SU-DHL-6 (cell line): ENCODE data around the gene PEX19.
A peak's percentile ranks its signal among the peaks of the same experiment; 100 is the strongest.

ENCODE experiments used
- H2AFZ ChIP-seq: fragments of 200-600 bp; sonication (generic); 2 replicates; pipeline ENCODE4 v1.6.1; 2014; ENCODE audit warnings: low read depth, mild to moderate bottlenecking, moderate library complexity, mixed read lengths, antibody characterized with exemption, low read length; ENCODE audit not compliant: severe bottlenecking
- H3F3A ChIP-seq: fragments of 200-600 bp; shearing (Covaris generic); 2 replicates; pipeline ENCODE4 v1.6.0; 2016; ENCODE audit warnings: antibody characterized with exemption, mild to moderate bottlenecking; ENCODE audit not compliant: insufficient read depth
- H3K27ac ChIP-seq: fragments of 200-600 bp; sonication (generic); 2 replicates; pipeline ENCODE4 v1.5.1; 2016; ENCODE audit warnings: low read depth, mild to moderate bottlenecking, low read length, moderate library complexity, mixed read lengths
- H3K27me3 ChIP-seq: fragments of 200-600 bp; sonication (generic), shearing (Covaris generic); 2 replicates; pipeline ENCODE4 v1.6.0; 2014; ENCODE audit warnings: mild to moderate bottlenecking, low read length
- H3K36me3 ChIP-seq: fragments of 200-600 bp; sonication (generic); 2 replicates; pipeline ENCODE4 v1.6.1; 2014; ENCODE audit warnings: mild to moderate bottlenecking, low read length, mixed read lengths
- H3K4me2 ChIP-seq: fragments of 300-600, 200-600 bp; shearing (Covaris generic), sonication (generic); 2 replicates; pipeline ENCODE4 v1.6.0; 2014; ENCODE audit warnings: low read length, low read depth, mild to moderate bottlenecking; ENCODE audit not compliant: poor library complexity, severe bottlenecking
- H3K4me3 ChIP-seq: fragments of 200-600 bp; sonication (generic); 2 replicates; pipeline ENCODE4 v1.5.1; 2014; ENCODE audit warnings: antibody characterized with exemption, low read length, mild to moderate bottlenecking, mixed read lengths; ENCODE audit not compliant: insufficient read depth, poor library complexity, severe bottlenecking
- H3K79me2 ChIP-seq: fragments of 200-600 bp; sonication (generic); 2 replicates; pipeline ENCODE4 v1.6.1; 2014; ENCODE audit warnings: mild to moderate bottlenecking, low read length, moderate library complexity; ENCODE audit not compliant: insufficient read depth
- H3K9ac ChIP-seq: fragments of 200-600 bp; sonication (generic); 2 replicates; pipeline ENCODE4 v1.7.0; 2014; ENCODE audit warnings: mild to moderate bottlenecking, low read length
- H3K9me2 ChIP-seq: fragments of 200-600 bp; sonication (generic); replicated peaks from 2 replicates; pipeline ENCODE4 v1.6.1; 2014; ENCODE audit warnings: low read length; ENCODE audit not compliant: insufficient read depth
- H3K9me3 ChIP-seq: fragments of 200-600 bp; sonication (generic); 2 replicates; pipeline ENCODE4 v1.6.1; 2014; ENCODE audit warnings: low read length, mixed read lengths; ENCODE audit not compliant: insufficient read depth
- H4K20me1 ChIP-seq: fragments of 200-600 bp; sonication (generic); 2 replicates; pipeline ENCODE4 v1.6.1; 2014; ENCODE audit warnings: low read depth, mild to moderate bottlenecking, antibody characterized with exemption, low read length, moderate library complexity, mixed read lengths
- CTCF ChIP-seq: fragments of 200-600 bp; sonication (generic); IDR thresholded peaks from one replicate; pipeline ENCODE4 v1.5.1; 2017; ENCODE audit warnings: antibody characterized with exemption, mild to moderate bottlenecking, low read length, moderate library complexity; ENCODE audit not compliant: insufficient read depth, poor library complexity, severe bottlenecking
- EZH2phosphoT487 ChIP-seq: fragments of 200-600 bp; sonication (generic), shearing (Covaris generic); conservative IDR thresholded peaks from 2 replicates; pipeline ENCODE4 v1.6.1; 2018; ENCODE audit warnings: mild to moderate bottlenecking, antibody characterized with exemption, low read length, moderate library complexity, mixed read lengths

The PEX19 gene

GRCh38 chr1:160284782-160285344, at the start of gene PEX19:
Gene PEX19, minus strand, starts transcription at chr1:160285133. Its CDS starts 9 bp downstream, at chr1:160285124.
- no peaks in the 10 kb centered on the region for H3K9me3 ChIP-seq
- H3K36me3 ChIP-seq, result peaks cover 10% of the 10 kb centered on the region; the same call in 1 of the 2 replicates
- no peaks in the 10 kb centered on the region for H3K27me3 ChIP-seq
- H3K9me2 ChIP-seq, result no peaks in the 10 kb centered on the region
- TF ChIP-seq EZH2phosphoT487 (no peak), CTCF (no peak)
- peak within 1 kb of the TSS; percentile 88 for H3K4me3 ChIP-seq
- H4K20me1 ChIP-seq, result no peaks in the 10 kb centered on the region
- H2AFZ ChIP-seq, result peak within 1 kb of the TSS; percentile 76
- H3K9ac ChIP-seq, result peak within 1 kb of the TSS; percentile 70
- H3K79me2 ChIP-seq, result peaks cover 6% of the 10 kb centered on the region; the same call in 1 of the 2 replicates
- H3F3A ChIP-seq, result peaks cover 8% of the 10 kb centered on the region; the same call in 1 of the 2 replicates
- H3K4me2 ChIP-seq, result peak within 1 kb of the TSS; percentile 88
- H3K27ac ChIP-seq, result no peak within 1 kb of the TSS

- H4K20me1 ChIP-seq, result no peaks in the 10 kb centered on the region
- no peak overlapping the region for H2AFZ ChIP-seq
- H3K9ac ChIP-seq, result no peak overlapping the region
Observed at GRCh38 chr1:160332516-160332915, 47.6 kb upstream of the PEX19 start.

GRCh38 chr1:160330119-160330518, 45.2 kb upstream of the PEX19 start:
- Histone ChIP-seq H4K20me1 (no peaks in the 10 kb centered on the region), H3K4me2 (no peak overlapping the region), H3K9me3 (no peaks in the 10 kb centered on the region), H3K36me3 (peaks cover 58% of the 10 kb centered on the region), H3F3A (no peaks in the 10 kb centered on the region), H3K4me3 (no peak overlapping the region), H3K79me2 (no peaks in the 10 kb centered on the region; the same call in 1 of the 2 replicates), H3K27ac (no peak overlapping the region), H3K9ac (no peak overlapping the region), H3K9me2 (no peaks in the 10 kb centered on the region), H3K27me3 (no peaks in the 10 kb centered on the region), H2AFZ (no peak overlapping the region)
- TF ChIP-seq EZH2phosphoT487 (no peak), CTCF (no peak)

More at GRCh38 chr1:160332516-160332915, 47.6 kb upstream of the PEX19 start:
- no peaks in the 10 kb centered on the region for H3K9me2 ChIP-seq
- no peaks in the 10 kb centered on the region; the same call in 1 of the 2 replicates for H3K79me2 ChIP-seq
- H3K4me2 ChIP-seq, result no peak overlapping the region
- no peak for TF ChIP-seq EZH2phosphoT487
- no peak for TF ChIP-seq CTCF
- H3K4me3 ChIP-seq, result no peak overlapping the region
- H3K27ac ChIP-seq, result no peak overlapping the region
- peaks cover 48% of the 10 kb centered on the region for H3K36me3 ChIP-seq
- H3K27me3 ChIP-seq, result no peaks in the 10 kb centered on the region
- H3K9me3 ChIP-seq, result no peaks in the 10 kb centered on the region
- no peaks in the 10 kb centered on the region for H3F3A ChIP-seq
